RWPE1 (cell line): ENCODE measurements around the gene HCN3.

ENCODE experiments used
- CTCF ChIA-PET: fragments of 350-600 bp; sonication (Branson Sonifier 250); formaldehyde crosslinking; extraction: SDS; loops from one replicate; lab custom pipeline; 2021; lab: Yijun Ruan, JAX
- POLR2A ChIA-PET: fragments of 400-600 bp; formaldehyde crosslinking; extraction: SDS; loops from one replicate; lab custom pipeline; 2020; ENCODE audit warnings: antibody characterized with exemption; ENCODE audit not compliant: low non-redundant PET; lab: Yijun Ruan, JAX
- DNase-seq: peaks from one replicate; pipeline ENCODE4 v3.0.0; 2012; ENCODE audit warnings: low spot score
- H3K27ac ChIP-seq: fragments of 450-650 bp; 2 replicates; pipeline ENCODE4 v1.5.1; 2017
- TF ChIP-seq, protein P1 (sequence below): fragments of 450-650 bp; conservative IDR thresholded peaks from 2 replicates; pipeline ENCODE4 v1.5.1; 2017; ENCODE audit warnings: low read depth, mild to moderate bottlenecking

The HCN3 gene

DNA sequence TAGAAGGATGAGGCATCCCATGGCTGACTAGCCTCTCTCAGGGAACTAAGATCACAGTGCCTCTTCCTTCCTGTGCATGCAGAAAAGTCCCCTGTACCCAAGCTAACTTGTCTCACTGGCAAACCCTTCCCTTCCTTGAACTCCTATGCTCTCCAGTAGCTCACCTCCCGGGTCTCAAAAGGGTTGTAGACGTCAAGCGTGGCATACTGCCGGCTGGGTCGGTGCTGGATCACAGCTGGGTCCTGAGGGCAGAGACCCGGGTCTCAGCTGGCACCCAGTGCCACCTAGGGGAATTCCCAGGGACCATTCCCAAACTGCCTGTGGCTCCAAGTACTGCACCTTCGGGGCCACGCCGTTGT is 15.8 kb upstream of the HCN3 start:
- TF ChIP-seq, protein P1, sequence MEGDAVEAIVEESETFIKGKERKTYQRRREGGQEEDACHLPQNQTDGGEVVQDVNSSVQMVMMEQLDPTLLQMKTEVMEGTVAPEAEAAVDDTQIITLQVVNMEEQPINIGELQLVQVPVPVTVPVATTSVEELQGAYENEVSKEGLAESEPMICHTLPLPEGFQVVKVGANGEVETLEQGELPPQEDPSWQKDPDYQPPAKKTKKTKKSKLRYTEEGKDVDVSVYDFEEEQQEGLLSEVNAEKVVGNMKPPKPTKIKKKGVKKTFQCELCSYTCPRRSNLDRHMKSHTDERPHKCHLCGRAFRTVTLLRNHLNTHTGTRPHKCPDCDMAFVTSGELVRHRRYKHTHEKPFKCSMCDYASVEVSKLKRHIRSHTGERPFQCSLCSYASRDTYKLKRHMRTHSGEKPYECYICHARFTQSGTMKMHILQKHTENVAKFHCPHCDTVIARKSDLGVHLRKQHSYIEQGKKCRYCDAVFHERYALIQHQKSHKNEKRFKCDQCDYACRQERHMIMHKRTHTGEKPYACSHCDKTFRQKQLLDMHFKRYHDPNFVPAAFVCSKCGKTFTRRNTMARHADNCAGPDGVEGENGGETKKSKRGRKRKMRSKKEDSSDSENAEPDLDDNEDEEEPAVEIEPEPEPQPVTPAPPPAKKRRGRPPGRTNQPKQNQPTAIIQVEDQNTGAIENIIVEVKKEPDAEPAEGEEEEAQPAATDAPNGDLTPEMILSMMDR: no peak
- H3K27ac ChIP-seq: peak overlapping the region; percentile 85
- POLR2A ChIA-PET: interaction anchor here (0.8 kb wide), 1 partner anchor 11 kb away, joined by 5 read pairs; the partner anchor contains the start of gene CLK2

DNA sequence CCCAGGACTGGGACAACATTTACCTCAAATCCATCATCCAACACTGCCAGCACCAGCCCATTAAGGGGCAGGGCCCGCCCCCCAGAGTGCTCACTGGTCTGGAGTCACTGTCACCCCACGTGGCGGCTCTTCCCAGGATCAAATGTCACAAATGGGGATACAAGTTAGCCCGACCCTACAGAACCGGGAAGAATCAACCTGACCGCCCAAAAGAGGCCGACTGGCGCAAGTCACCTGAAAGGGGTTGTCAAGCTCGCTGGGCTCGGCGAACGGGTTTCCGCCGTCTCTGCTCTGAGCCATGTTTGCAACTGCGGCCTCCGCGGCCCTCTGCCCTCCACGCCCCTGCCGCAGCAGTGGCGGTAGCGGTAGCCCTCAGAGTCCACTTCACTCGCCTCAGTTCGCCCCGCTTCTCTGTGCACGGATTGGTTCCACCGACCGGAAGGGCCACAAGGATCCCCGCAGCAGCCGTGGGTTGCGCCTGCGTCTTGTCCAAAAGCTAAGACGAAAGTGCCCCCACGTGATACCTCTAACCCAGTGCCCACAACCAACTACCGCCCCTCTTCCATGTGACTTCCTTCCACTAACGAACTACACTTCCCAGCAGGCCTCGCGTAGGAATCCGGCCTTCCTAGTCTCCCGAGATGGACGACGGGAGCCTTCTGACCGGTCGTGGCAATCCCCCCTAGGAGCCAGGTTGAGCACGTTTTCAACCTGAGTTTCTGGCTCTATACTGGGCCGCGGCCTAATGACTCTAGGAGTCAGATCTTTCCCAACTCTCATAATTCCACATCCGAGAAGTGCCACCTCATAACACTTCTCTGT is 15.2 kb upstream of the HCN3 start, which contains the start of gene SCAMP3:
Gene SCAMP3, minus strand, starts transcription at position 509 of the 822 bp plus-strand sequence. Its CDS starts 209 bp downstream, at position 300.
- TF ChIP-seq, protein P1: no peak
- peak within 1 kb of the TSS; percentile 85 for H3K27ac ChIP-seq
- DNase-seq: peak; percentile 99
- POLR2A ChIA-PET: interaction anchor here (0.8 kb wide), 1 partner anchor 11 kb away, joined by 5 read pairs; the partner anchor contains the start of gene CLK2
- CTCF ChIA-PET: interaction anchor here (2.1 kb wide), 1 partner anchor 12 kb away, joined by 14 read pairs; no protein-coding TSS in a partner anchor

More for the DNA sequence above, 15.8 kb upstream of the HCN3 start:
- CTCF ChIA-PET: interaction anchor here (0.6 to 2.1 kb wide), 2 partner anchors 11 to 63 kb away, joined by 3 to 14 read pairs; no protein-coding TSS in a partner anchor
- DNase-seq: no peak

DNA sequence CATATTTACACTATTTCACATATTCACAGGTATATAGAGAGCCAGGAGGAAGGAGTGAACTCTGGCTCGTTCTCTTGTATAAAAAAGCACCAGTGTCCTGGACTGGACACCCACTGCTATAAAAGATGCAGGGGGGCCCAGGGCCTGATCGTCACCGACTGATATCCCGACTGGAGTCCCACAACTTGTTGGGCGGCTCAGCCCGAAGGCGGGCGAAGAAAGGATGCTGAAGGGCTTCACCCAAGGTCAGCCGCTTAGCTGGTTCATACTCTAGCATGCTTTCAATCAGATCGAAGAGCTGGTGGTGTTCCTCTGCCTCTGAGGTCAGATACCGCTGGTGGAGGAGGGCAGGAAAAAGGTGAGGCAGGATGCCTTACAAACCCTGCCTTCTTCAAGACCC is 14.2 kb upstream of the HCN3 start:
- TF ChIP-seq, protein P1: no peak
- ChIA-PET POLR2A (no interaction called here), CTCF (interaction anchor here (0.7 kb wide), 1 partner anchor 13 kb away, joined by 4 read pairs; no protein-coding TSS in a partner anchor)
- DNase-seq: no peak
- H3K27ac ChIP-seq: peak overlapping the region; percentile 85

DNA sequence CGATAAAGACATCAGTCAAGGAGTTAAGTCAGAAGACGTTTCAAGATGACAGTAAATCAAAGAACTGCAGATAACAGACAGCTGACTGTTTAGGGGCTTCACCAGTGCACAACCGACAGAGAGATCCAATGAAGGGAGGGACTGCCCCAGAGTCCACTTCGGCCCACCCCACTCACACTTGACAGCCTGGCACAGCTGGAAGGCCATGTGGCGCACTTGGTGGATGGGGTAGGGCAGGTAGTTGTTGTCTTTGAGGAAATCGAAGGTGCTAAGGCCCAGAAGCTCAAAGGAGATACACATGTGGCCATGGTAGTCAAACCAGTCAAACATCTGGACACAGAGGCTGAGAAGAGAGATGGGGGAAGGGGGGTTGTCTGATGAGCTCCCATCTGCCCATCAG is 10.7 kb upstream of the HCN3 start:
- no peak for DNase-seq
- ChIA-PET POLR2A (no interaction called here), CTCF (interaction anchor here (0.6 to 2.1 kb wide), 3 partner anchors 11 to 53 kb away, joined by 3 to 14 read pairs (median 4); no protein-coding TSS in a partner anchor)
- TF ChIP-seq, protein P1: no peak
- H3K27ac ChIP-seq: 0 out of 2 replicates have a peak overlapping the region, but pooled peaks have one; percentile 13

DNA sequence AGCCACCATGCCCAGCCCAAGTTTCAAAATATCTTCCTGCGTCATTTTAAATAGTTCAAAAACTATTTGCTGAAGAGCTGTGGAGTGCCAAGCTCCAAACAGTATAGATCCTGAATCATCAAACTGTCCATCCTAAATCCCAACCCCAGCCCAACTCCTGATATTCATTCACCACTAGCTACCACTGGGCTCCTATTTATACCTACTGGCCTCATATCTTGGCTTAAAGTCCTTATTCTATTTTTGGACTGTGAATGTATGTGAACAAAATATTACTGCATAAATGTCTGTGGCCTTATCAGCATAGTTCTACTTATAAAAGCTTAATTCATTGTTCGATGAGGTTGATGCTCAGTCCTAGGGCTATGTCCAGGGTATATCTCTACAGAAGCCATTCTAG is 9.9 kb upstream of the HCN3 start:
- POLR2A ChIA-PET: no interaction called here
- no peak overlapping the region for H3K27ac ChIP-seq
- CTCF ChIA-PET: interaction anchor here (0.6 to 2.1 kb wide), 2 partner anchors 17 to 30 kb away, joined by 3 to 14 read pairs; no protein-coding TSS in a partner anchor
- TF ChIP-seq, protein P1: no peak
- no peak for DNase-seq

DNA sequence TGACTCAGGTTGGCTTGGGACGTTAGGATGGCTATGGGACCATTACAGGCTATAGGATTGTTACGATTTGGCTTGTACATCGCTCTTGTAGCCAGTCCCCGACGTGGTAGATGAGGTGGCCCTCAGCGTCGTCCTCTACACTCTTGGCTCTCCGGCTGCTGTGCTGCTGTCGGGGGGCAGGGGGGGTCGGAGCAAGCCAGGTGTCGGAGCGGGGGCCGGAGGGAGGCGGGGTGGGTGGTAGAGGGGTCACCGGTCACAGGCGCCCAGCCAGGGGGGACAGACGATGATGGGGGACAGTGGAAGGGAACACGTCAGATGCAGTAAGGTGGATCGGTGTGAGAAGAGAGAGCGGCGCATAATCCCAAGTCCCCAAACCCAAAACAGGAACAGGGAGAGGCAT is 8.6 kb upstream of the HCN3 start:
- CTCF ChIA-PET: no interaction called here
- DNase-seq: no peak
- H3K27ac ChIP-seq: 0 out of 2 replicates have a peak overlapping the region, but pooled peaks have one; percentile 5
- TF ChIP-seq, protein P1: no peak
- POLR2A ChIA-PET: no interaction called here
